A172 (cell line): ENCODE measurements around the gene HLA-DQA1. TPM values are rescaled to one million over a fixed set of nuclear protein-coding genes. Genes with fewer than 3 reads are reported as not detected.
"Not testable (repeated sequence)": the region's sequence is repeated elsewhere in the genome, so short reads cannot be mapped to it uniquely, and the experiment has no call there.

Experiments used
- DNase-seq: peaks from one replicate; pipeline ENCODE4 v3.0.0-alpha.2; 2015; ENCODE audit warnings: low spot score
- total RNA-seq: library from RNA; depleted of rRNA; stranded (reverse); fragments of >200 nt; shearing (Covaris generic); gene quantifications from 2 replicates; pipeline ENCODE4 v1.2.3, GENCODE V29; 2014

HLA-DQA1 gene
- total RNA-seq, 1 experiment from 2014 or later, result not detected

GRCh38 chr6:32658268-32658897 is 21.2 kb downstream of the HLA-DQA1 start:
- no peak for DNase-seq

- DNase-seq, result no peak
Measured at GRCh38 chr6:32659856-32660595, 22.8 kb downstream of the HLA-DQA1 start.

GRCh38 chr6:32662099-32662498 is 24.9 kb downstream of the HLA-DQA1 start:
- no peak for DNase-seq

- no peak for DNase-seq
Measured at GRCh38 chr6:32662836-32663235, 25.6 kb downstream of the HLA-DQA1 start.

- no peak for DNase-seq
Measured at GRCh38 chr6:32664354-32664753, 27.1 kb downstream of the HLA-DQA1 start.

- DNase-seq, result no peak
Measured at GRCh38 chr6:32664827-32665362, 27.7 kb downstream of the HLA-DQA1 start.

- DNase-seq, result no peak
Measured at GRCh38 chr6:32665661-32666060, 28.5 kb downstream of the HLA-DQA1 start.

GRCh38 chr6:32666420-32667300 is 29.5 kb downstream of the HLA-DQA1 start, which contains the start of gene HLA-DQB1:
HLA-DQB1 (minus strand) TSS chr6:32666657; CDS start chr6:32666607, 50 bp downstream.
- DNase-seq, result peak; percentile 38

- peak; percentile 5 for DNase-seq
Measured at GRCh38 chr6:32668226-32668747, 31.1 kb downstream of the HLA-DQA1 start.

- no peak for DNase-seq
Measured at GRCh38 chr6:32669240-32669639, 32.0 kb downstream of the HLA-DQA1 start.

- no peak for DNase-seq
Measured at GRCh38 chr6:32669893-32670292, 32.7 kb downstream of the HLA-DQA1 start.

- DNase-seq, result not testable (repeated sequence)
Measured at GRCh38 chr6:32671908-32672307, 34.7 kb downstream of the HLA-DQA1 start.

GRCh38 chr6:32674123-32674522 is 36.9 kb downstream of the HLA-DQA1 start:
- not testable (repeated sequence) for DNase-seq

GRCh38 chr6:32679492-32679891 is 42.3 kb downstream of the HLA-DQA1 start:
- DNase-seq, result no peak

GRCh38 chr6:32680055-32680454 is 42.8 kb downstream of the HLA-DQA1 start:
- DNase-seq, result no peak

- no peak for DNase-seq
Measured at GRCh38 chr6:32684246-32684645, 47.0 kb downstream of the HLA-DQA1 start.

- DNase-seq, result no peak
Measured at GRCh38 chr6:32685603-32686002, 48.4 kb downstream of the HLA-DQA1 start.

GRCh38 chr6:32689531-32690501 is 52.6 kb downstream of the HLA-DQA1 start:
- peak; percentile 1 for DNase-seq

- no peak for DNase-seq
Measured at GRCh38 chr6:32692019-32692418, 54.8 kb downstream of the HLA-DQA1 start.
